Fibroblast of skin of abdomen (primary cell): ENCODE data around the gene FAM83D.
"Not testable (repeated sequence)": the region's sequence is repeated elsewhere in the genome, so short reads cannot be mapped to it uniquely, and the experiment has no call there.

Experiments
- DNase-seq: peaks from one replicate; pipeline ENCODE4 v3.0.0-alpha.2; 2013

The FAM83D gene

GRCh38 chr20:38935967-38936407, 9.8 kb downstream of the FAM83D start:
- no peak for DNase-seq

DNA sequence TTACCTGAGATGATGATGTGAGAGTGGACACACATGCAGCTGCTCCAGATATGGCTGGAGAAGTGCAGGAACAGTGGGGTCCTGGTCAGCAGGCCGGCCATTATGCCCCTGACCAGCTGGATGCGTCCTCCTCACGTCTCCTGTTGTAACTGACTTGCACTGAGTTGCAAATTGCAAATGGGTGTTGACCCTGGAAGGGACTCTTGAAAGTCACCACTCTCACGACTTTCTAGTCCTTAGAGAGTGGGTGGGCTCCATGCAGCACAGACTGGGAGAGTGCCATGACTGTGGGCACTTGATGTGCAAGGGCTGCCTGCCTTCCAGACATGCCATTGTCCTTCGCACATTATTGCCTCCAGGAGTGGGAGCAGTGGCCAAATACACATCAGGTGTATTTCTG, 10.8 kb downstream of the FAM83D start:
- no peak for DNase-seq

DNA sequence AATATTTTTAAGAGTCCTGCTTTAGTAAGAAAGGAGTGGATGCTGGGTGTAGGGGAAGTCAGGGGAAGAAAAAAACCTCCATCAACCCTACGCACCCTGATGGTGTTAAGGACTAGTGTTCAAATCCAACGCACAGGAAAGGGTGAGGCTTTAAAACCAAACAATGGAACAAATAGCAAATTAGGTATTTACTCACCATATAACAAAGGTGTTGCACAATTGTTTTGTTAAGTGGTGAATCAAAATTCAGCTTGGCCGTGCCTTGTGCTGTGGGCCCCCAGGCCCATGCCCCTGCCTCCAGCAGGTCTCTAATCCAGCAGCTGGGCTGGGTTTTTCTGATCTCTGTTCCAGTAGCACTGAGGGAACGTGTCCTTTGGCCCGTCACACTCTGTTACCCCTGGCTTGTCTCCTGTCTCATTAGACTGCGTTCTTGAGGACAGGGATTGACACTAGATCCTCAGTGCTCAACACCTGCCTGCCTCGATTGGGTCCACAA, 11.8 kb downstream of the FAM83D start:
- DNase-seq, result no peak

GRCh38 chr20:38939686-38940085, 13.5 kb downstream of the FAM83D start:
- no peak for DNase-seq

DNA sequence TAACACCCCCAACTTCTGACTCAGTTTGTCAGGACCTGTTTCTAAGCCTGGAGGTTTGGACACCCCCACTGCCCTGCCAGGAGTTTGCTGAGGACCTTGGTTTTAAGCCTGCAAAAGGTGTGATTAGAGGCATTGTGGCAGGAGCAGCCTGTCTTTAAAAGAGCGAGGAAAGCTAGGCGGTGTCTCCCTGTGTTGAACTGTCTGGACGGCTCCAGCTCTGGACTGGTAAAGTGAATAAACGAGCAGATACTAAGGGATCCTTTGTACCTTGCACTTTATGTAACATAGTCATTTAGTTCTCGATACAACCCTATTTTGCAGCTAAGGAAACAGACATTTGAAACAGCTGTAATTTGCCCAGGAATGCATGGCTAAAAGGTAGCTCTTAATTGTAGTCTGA, 14.4 kb downstream of the FAM83D start:
- DNase-seq, result no peak

DNA sequence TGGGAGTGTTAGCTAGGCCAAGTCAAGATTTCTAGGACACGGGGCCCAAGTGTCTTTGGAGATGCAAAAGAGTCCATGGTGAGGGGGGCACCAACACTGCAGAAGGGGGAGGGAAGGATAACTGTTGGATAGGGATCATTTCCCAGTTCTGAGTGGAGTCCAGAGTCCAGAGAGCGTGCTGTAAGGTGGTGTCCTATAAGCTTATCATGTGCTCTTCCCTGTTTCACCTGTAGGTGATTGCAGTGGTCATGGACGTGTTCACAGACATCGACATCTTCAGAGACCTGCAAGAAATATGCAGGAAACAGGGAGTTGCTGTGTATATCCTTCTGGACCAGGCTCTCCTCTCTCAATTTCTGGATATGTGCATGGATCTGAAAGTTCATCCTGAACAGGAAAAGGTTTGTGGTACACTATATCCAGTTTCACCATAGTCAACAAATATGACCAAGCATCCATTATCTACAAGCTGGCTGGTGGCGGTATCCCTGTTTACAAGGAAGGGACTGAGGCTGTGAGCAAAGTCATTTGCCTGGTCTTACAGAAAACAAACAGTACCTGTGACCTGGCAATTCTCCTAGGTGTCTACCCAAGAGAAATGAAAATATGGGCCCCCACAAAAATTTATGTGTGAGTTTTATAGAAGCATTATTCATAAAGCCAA, 15.6 kb downstream of the FAM83D start:
- no peak for DNase-seq

DNA sequence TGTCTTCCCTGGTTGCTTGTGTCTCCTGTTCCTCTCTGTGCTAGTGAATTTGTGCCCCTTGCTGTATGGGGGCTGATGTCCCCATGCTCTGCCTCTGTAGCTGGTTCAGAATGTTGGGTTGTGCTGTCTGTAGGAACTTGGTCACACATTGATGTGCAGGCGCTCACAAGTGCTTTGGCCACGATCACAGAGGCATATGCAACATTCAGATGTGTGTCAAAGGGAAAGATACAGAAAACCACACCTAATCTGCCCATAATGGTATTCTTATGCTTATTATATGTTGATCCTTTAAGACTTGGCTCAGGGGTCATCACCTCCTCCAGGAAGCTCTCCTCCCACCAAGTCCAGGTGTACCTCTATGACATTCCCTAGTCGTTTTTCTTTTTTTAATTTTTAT, 18.8 kb downstream of the FAM83D start:
- DNase-seq, result no peak

- DNase-seq, result no peak
Observed at GRCh38 chr20:38946836-38947235, 20.6 kb downstream of the FAM83D start.

- no peak for DNase-seq
Observed at GRCh38 chr20:38947931-38948362, 21.7 kb downstream of the FAM83D start.

GRCh38 chr20:38950254-38950653, 24.0 kb downstream of the FAM83D start:
- DNase-seq, result no peak

GRCh38 chr20:38951611-38952010, 25.4 kb downstream of the FAM83D start:
- DNase-seq, result no peak

- DNase-seq, result no peak
Observed at GRCh38 chr20:38952153-38952552, 25.9 kb downstream of the FAM83D start.

DNA sequence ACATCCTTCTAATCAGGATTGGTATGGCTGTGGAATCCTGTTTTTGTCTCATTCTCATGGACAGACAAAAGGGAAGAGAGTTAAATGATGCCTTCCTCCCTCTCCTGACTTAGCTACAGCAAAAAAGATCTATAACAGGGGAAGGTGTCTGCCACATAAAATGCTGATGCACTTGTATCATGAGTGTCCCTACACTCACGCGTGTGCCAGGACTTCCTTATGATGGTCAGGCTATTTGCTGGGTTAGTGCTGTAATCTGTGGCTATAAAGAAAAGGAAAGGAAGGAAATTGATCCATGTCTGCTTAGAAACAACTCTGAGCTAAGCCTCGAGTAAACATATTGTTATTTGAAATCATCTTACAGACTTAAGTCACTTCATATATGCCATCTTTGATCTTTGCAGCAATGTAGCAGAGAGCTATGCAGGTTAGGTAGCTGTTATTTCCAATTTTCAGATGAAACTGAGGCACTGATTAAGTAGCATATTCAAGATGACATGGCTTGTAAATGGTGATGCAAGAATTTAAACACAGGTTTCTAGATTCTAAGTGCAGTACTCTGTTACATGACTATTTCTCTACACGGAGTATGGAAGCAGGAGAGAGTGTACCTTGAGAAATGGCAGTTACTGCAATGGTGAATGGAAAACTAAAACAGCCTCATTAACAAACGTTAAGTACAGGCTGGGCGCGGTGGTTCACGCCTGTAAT, 27.6 kb downstream of the FAM83D start:
- DNase-seq, result no peak

DNA sequence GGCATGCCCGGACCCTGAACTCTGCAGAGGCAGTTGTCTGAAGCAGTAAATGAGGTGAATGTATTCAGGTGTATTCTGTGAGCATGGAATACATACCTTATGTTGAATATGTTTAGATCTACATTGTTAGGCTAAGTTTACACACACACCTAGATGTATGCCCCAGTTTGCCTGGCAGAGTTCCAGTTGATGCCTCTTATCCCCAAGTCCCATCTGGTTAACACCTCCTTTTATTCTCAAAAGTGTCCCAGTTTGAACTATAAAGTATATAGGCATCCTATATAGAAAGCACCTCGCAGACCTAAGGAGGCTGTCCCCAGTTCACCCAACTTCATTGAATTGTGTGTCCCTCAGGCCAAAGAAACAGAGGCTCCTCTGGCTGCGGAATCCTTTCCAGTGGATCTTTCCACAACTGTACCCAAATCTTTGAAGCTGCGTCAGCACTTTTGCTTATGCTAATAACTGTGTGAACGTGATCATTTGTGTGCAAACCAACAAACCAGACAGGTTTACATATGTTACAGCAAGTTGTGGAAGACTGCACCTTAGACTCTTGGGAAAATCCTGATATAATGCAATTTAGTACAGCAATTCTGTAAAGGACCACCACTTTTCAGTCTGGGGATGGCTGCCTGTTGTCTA, 31.1 kb downstream of the FAM83D start:
- no peak for DNase-seq

- no peak for DNase-seq
Observed at GRCh38 chr20:38957915-38958485, 31.8 kb downstream of the FAM83D start.

- DNase-seq, result not testable (repeated sequence)
Observed at GRCh38 chr20:38960187-38960687, 34.0 kb downstream of the FAM83D start.

GRCh38 chr20:38961530-38962043, 35.4 kb downstream of the FAM83D start:
- no peak for DNase-seq

- peak; percentile 97 for DNase-seq
Observed at GRCh38 chr20:38962044-38962927, 36.1 kb downstream of the FAM83D start, which contains the start of gene DHX35. Gene DHX35 (plus strand): TSS chr20:38962344. CDS start chr20:38962368, 24 bp downstream.

GRCh38 chr20:38962928-38963401, 36.7 kb downstream of the FAM83D start:
- no peak for DNase-seq

- no peak for DNase-seq
Observed at GRCh38 chr20:38963745-38964144, 37.5 kb downstream of the FAM83D start.

DNA sequence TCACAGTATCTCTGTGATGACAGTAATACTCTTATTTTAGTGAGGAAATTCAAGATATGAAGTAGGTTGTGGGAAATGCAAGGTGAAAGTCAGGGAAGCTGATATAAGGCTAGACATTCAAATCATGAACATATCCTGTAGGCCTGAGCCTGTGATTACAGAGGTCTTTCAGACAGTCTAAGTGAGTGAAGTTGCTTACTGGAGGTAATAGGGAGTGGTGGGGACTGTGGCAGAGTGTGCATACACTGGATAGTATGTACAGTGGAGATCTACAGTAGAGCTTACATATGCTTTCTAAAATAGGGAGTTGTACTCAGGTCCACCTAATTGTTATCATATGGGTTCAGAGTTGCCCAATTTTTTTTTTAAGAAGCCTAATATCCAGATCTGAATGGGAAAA, 39.0 kb downstream of the FAM83D start:
- no peak for DNase-seq
